Measurements from ENCODE around the gene C11orf16. TPM values are rescaled to one million over a fixed set of nuclear protein-coding genes. Genes with fewer than 3 reads are reported as not detected.
A peak's percentile ranks its signal among the peaks of the same experiment; 100 is the strongest.

Gene C11orf16
- total RNA-seq, 1 experiment from 2014 or later, result not detected

DNA sequence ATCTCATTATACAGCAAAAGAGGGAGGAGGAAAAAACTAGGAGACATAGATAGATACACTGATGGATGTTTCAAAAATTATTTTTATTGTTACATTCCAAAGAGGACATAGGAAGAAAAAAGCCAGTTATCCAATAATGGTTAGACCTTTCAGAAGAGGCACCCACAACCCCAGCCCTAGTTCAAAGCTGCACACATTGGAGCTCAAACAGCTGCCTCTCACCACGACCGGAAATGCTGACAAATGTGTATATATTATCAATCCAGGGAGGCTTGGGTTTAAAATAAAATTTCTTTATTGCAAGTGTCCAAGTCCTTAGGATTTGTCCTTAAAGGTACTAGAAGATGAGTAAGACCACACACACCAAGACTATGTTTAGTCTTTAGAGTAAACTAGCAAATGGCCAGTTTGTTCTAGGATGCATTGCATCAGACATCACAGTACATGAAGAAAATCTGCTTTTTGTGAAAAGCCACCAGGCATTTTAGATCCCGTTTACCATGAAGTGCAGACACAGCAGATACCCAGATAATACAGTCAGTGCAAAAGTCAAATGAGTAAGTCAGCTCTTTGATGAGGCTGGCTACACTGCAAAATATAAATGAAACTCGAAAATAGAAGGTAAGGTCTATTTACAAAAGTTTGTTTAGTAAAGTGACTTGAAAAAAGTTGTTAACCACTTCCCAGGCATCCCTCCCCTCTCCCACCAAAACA lies 14.6 kb upstream of the C11orf16 start:
- H3K4me3 Mint-ChIP-seq (ENCODE audit: unreplicated experiment), result no peak overlapping the region

DNA sequence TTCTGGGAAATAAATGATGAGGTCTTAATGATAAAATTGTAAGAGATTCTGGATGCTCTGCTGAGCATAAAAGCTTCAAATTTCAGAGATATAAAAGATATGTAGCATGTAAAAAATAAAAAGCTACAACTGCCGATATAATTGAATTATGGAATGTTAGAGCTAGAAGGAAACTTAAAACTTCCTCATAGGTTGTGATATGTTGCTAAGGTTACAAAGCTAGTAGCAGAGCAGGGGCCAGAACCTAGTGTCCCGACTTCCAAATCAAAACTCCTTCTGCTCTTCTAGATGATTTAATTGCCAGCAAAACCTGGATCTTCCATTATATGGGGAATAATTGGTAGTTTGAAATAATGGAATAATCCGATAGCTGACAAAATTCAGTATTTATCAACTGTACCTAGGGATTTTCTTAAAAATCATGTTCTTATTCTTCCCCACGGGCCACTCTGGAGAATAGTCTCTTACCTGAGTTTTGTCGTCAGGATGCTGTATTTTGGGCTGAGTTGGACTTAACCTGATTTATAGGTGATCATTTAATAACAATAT lies 9.8 kb upstream of the C11orf16 start, which contains the start of gene ASCL3:
ASCL3 (minus strand) TSS at position 499 of the 549 bp plus-strand sequence. CDS start 4,855 bp downstream, outside the sequence.
- BruUV-seq (replicated peaks), result no TSS peak
- Mint-ChIP-seq H3K9me3 (ENCODE audit: unreplicated experiment) (no peaks in the 10 kb centered on the region), H3K27me3 (ENCODE audit: insufficient read depth, unreplicated experiment) (peaks cover 15% of the 10 kb centered on the region), H3K4me1 (ENCODE audit: insufficient read depth, unreplicated experiment) (no peaks in the 10 kb centered on the region), H3K36me3 (ENCODE audit: insufficient read depth, unreplicated experiment) (peaks cover 10% of the 10 kb centered on the region), H3K4me3 (ENCODE audit: unreplicated experiment) (no peak within 1 kb of the TSS), H3K27ac (ENCODE audit: low read depth, unreplicated experiment) (no peak within 1 kb of the TSS)
- DNase-seq (ENCODE audit: unreplicated experiment), result no peak
- TF ChIP-seq, protein P1, sequence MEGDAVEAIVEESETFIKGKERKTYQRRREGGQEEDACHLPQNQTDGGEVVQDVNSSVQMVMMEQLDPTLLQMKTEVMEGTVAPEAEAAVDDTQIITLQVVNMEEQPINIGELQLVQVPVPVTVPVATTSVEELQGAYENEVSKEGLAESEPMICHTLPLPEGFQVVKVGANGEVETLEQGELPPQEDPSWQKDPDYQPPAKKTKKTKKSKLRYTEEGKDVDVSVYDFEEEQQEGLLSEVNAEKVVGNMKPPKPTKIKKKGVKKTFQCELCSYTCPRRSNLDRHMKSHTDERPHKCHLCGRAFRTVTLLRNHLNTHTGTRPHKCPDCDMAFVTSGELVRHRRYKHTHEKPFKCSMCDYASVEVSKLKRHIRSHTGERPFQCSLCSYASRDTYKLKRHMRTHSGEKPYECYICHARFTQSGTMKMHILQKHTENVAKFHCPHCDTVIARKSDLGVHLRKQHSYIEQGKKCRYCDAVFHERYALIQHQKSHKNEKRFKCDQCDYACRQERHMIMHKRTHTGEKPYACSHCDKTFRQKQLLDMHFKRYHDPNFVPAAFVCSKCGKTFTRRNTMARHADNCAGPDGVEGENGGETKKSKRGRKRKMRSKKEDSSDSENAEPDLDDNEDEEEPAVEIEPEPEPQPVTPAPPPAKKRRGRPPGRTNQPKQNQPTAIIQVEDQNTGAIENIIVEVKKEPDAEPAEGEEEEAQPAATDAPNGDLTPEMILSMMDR (IDR thresholded peaks at IDR 0.05; ENCODE audit: unreplicated experiment), result no peak
- intact Hi-C loops (cut with micrococcal nuclease), result no loop called here
- ChIA-PET CTCF (interaction anchor here (0.5 to 1.3 kb wide), 5 partner anchors 17 to 497 kb away, joined by 3 to 7 read pairs (median 3); no protein-coding TSS in a partner anchor), POLR2A (interaction anchor here (1.2 kb wide), 1 partner anchor 14 kb away, joined by 4 read pairs; no protein-coding TSS in a partner anchor)

More for the DNA sequence above, 14.6 kb upstream of the C11orf16 start:
- no peaks in the 10 kb centered on the region for H3K9me3 Mint-ChIP-seq (ENCODE audit: unreplicated experiment)
- H3K27ac Mint-ChIP-seq (ENCODE audit: low read depth, unreplicated experiment), result no peak overlapping the region
- TF ChIP-seq, protein P1 (IDR thresholded peaks at IDR 0.05; ENCODE audit: unreplicated experiment), result no peak
- DNase-seq (ENCODE audit: unreplicated experiment), result no peak
- POLR2A ChIA-PET, result interaction anchor here (1.4 kb wide), 1 partner anchor 12 kb away, joined by 3 read pairs; no protein-coding TSS in a partner anchor
- H3K27me3 Mint-ChIP-seq (ENCODE audit: insufficient read depth, unreplicated experiment), result no peaks in the 10 kb centered on the region
- H3K36me3 Mint-ChIP-seq (ENCODE audit: insufficient read depth, unreplicated experiment), result peaks cover 37% of the 10 kb centered on the region
- no peaks in the 10 kb centered on the region for H3K4me1 Mint-ChIP-seq (ENCODE audit: insufficient read depth, unreplicated experiment)
- CTCF ChIA-PET, result interaction anchor here (0.7 to 2.1 kb wide), 6 partner anchors 10 to 66 kb away, joined by 3 to 6 read pairs (median 4); no protein-coding TSS in a partner anchor
- BruUV-seq (replicated peaks), result TSS peak; percentile 60
- intact Hi-C loops (cut with micrococcal nuclease), result no loop called here

DNA sequence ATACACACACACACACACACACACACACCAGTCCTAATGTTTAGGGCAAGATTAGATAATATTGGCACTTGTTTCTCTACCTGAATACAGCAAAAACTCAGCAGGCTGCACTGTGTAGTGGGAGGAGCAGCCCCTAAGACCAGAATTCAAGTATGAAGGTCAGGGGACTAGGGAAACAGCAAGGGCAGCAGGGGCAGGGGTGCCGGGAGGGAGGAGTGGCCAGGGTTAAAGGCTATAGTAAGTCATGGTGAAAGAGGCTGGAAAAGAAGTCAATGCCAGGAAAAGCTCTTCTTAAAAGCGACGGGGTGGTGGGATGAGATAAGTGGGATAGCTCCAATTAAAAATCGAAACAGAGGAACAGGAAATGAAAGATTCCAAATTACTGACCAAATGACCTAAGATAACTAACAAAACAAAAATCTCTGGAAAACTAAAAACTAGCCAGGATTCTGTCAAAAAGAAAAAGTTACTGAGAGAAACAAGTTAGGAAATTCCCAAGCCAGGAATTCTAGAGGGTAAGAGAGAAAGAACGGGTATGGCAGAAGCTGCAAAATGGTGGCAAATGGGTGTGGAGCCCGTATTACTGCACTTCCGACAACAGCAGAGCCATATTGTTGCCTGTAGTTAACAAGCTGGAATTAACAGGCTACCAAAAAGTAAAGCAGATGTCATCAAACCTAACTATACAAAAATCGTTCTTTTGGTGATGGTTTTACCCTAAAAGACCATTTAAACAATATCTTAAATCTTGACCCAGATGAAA lies 8.8 kb upstream of the C11orf16 start:
- Mint-ChIP-seq H3K27me3 (ENCODE audit: insufficient read depth, unreplicated experiment) (peaks cover 15% of the 10 kb centered on the region), H3K4me1 (ENCODE audit: insufficient read depth, unreplicated experiment) (no peaks in the 10 kb centered on the region), H3K27ac (ENCODE audit: low read depth, unreplicated experiment) (no peak overlapping the region), H3K36me3 (ENCODE audit: insufficient read depth, unreplicated experiment) (no peaks in the 10 kb centered on the region), H3K4me3 (ENCODE audit: unreplicated experiment) (no peak overlapping the region), H3K9me3 (ENCODE audit: unreplicated experiment) (no peaks in the 10 kb centered on the region)
- intact Hi-C loops (cut with micrococcal nuclease), result no loop called here
- BruUV-seq (replicated peaks), result no TSS peak
- ChIA-PET CTCF (interaction anchor here (1.0 kb wide), 3 partner anchors 19 to 29 kb away, joined by 3 to 4 read pairs (median 4); no protein-coding TSS in a partner anchor), POLR2A (interaction anchor here (0.6 to 1.2 kb wide), 5 partner anchors 9 to 713 kb away, joined by 3 to 4 read pairs (median 3); partner anchors contain the start of genes C11orf16, RPL27A and TRIM66)
- no peak for DNase-seq (ENCODE audit: unreplicated experiment)
- TF ChIP-seq, protein P1 (IDR thresholded peaks at IDR 0.05; ENCODE audit: unreplicated experiment), result no peak
